Muscle of arm (tissue), 14 donors: ENCODE results near the gene ZNF620. TPM values are rescaled to one million over a fixed set of nuclear protein-coding genes. Genes with fewer than 3 reads are reported as not detected.
"Not testable (repeated sequence)": the region's sequence is repeated elsewhere in the genome, so short reads cannot be mapped to it uniquely, and the experiment has no call there.

Experiments used
- DNase-seq: peaks from one replicate; pipeline ENCODE4 v3.0.0-alpha.2; 2013
- long read RNA-seq, 11 donors: transcript quantifications; one replicate each; lab custom pipeline, GENCODE V29; 2026
- polyA plus RNA-seq, 12 donors: library from polyadenylated mRNA; unstranded; fragments of 120-200 nt; gene quantifications; one replicate each; pipeline ENCODE4 v1.2.1, GENCODE V29; 2013; ENCODE audit not compliant: insufficient read length in 12 of 12

The ZNF620 gene
- 1 to 10 TPM in 11 of 12 donors, not detected in 1; 2.7 to 4.3 (median 3.4) TPM for polyA plus RNA-seq
- long read RNA-seq, donor 1, partial matches to known transcripts = 0 of 1 reads
- long read RNA-seq, donor 1, other reads (novel, unspliced or antisense) = 0 of 1 reads
- long read RNA-seq, donor 2, partial matches to known transcripts = 0 of 2 reads
- long read RNA-seq, donor 2, other reads (novel, unspliced or antisense) = 0 of 2 reads
- long read RNA-seq, donor 3 = 0 reads
- long read RNA-seq, donor 4, partial matches to known transcripts = 0 of 1 reads
- long read RNA-seq, donor 4, other reads (novel, unspliced or antisense) = 0 of 1 reads
- long read RNA-seq, donor 5, partial matches to known transcripts = 0 of 1 reads
- long read RNA-seq, donor 5, other reads (novel, unspliced or antisense) = 0 of 1 reads
- long read RNA-seq, donor 6 = 0 reads
- long read RNA-seq, donor 7 = 0 reads
- long read RNA-seq, donor 8 = 0 reads
- long read RNA-seq, donor 9 = 0 reads
- long read RNA-seq, donor 10, partial matches to known transcripts = 0 of 1 reads
- long read RNA-seq, donor 10, other reads (novel, unspliced or antisense) = 0 of 1 reads
- long read RNA-seq, donor 11 = 0 reads

DNA sequence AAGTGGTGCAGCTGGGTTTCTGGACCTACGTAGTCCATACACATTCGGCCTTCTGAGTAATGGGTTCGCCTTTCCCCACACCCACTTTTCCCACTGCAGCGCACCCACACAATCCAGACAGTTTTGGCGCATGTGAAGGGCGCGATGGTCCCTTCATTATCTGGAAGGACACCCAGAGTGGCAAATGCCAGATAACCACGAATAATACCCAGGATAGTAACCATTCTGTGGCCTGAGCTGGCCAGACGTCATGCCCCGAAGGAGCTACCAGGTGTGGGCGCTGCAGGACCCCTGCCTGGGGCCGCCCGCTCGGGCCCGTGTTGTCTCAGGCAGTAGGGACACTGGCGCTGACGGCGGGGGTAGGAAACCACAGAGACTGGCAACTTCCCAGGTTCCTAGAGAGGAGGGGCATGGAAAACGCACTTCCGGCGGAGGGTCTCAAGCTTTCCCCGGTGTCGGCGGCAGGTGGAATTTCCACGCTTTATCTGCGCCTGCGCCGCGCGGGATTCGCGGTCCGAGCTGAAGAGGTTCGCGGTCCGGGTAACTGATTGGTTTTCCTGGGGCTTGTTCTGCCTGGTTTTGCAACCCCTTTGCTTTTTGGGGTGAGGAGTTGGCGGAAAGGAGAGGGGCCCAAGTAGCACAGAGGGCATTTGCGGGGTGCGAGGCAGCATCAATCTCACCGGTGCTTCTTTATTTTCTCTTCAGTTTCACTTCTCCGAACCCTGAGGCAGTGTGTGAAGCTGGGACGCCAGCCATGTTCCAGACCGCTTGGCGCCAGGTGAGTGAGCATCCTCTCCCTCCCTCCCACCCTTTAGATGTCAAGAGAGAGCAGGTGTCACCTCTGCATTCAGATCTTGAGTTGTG is at the start of gene ZNF620:
Gene ZNF620, plus strand, starts transcription at position 441 of the 864 bp plus-strand sequence. Its CDS starts 314 bp downstream, at position 755.
- peak; percentile 61 for DNase-seq

DNA sequence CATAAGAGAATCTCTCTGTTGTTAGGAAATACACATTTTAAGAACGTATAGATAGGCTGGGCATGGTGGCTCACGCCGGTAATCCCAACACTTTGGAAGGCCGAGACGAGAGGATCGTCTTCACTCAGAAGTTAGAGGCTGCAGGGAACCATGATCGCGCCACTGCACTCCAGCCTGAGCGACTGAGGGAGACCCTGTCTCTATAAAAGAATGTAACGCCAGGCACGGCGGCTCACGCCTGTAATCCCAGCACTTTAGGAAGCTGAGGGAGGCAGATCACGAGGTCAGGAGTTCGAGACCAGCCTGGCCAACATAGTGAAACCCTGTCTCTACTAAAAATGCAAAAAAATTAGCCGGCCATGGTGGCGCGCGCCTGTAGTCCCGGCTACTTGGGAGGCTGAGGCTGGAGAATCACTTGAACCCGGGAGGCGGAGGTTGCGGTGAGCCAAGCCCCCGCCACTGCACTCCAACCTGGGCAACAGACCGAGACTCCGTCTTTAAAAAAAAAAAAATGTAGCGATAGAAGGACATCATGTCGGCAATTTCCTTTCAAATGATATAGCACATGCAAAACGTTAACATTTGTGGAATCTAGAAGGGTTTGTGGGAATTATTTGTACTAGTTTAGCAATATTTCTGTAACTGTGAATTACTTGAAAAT is 49.4 kb upstream of the ZNF620 start:
- DNase-seq = no peak

DNA sequence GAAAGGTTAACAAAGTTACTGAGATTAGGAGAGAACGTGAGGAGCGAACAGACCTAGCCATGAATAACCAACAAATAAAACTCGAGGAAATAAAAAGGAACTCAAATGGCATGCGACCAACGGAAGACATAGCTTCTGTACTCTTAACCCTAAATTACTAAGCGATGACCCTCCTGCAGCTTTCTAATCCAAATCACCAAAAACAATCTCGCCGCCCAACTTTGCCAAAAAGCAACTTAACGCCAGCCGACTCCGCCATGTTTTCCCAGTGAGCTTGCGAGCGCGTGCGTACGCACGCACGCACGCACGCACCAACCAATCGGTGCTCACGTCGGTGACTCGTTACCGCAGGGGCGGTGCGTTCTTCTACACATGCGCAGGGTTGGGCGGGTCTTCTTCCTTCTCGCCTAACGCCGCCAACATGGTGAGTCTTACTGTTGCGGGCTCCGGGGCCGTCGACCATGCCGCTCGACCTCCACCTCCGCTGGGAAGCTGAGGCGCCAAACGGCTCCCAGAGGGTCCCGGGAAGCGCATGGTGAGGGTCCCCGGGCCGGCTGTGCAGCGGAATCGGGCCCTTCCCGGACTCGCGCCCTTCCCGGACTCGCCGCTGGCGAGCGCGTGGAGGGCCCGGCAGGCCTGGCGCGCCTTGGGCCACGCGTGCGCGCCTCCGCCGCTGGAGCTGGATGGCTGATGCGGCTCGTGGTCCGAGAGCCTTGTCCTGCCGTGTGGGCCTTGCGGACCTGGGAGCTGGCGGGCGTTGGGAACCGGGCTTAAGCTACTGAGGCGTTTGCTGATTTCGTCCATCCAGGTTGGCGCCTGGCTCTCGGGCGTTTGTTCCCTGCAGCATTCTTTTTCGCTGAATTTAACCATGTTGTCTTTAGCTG is 48.7 kb upstream of the ZNF620 start, which contains the start of gene RPL14:
Gene RPL14, plus strand, starts transcription at position 400 of the 884 bp plus-strand sequence. Its CDS starts 133 bp downstream, at position 533.
- DNase-seq = peak; percentile 98

DNA sequence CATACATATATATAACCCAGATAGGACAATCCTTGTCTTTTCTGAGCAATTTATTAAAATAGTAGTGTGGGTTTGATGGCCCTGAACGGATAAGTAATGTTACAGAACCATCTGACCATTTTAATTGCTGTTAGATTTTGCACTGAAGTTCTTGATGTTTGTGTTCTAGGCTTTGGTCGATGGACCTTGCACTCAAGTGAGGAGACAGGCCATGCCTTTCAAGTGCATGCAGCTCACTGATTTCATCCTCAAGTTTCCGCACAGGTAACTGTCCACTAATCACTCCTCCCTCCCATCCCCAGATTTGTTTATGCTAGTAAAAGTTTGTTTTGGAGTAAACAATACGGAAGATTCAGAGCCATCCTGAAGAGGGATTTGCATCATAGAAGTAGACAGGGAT is 47.4 kb upstream of the ZNF620 start:
- no peak for DNase-seq

DNA sequence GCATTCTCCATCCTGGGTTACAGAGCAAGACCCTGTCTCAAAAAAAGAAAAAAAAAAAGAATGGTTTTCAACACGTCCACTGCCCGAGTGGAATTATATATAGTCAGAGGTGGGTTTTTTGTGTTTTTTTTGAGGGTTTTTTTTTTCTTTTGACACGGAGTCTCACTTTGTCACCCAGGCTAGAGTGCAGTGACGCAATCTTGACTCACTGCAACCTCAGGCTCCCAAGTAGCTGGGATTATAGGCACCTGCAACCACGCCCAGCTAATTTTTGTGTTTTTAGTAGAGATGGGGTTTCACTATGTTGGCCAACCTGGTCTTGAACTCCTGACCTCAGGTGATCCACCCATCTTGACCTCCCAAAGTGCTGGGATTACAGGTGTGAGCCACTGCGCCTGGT is 45.4 kb upstream of the ZNF620 start:
- DNase-seq = not testable (repeated sequence)

DNA sequence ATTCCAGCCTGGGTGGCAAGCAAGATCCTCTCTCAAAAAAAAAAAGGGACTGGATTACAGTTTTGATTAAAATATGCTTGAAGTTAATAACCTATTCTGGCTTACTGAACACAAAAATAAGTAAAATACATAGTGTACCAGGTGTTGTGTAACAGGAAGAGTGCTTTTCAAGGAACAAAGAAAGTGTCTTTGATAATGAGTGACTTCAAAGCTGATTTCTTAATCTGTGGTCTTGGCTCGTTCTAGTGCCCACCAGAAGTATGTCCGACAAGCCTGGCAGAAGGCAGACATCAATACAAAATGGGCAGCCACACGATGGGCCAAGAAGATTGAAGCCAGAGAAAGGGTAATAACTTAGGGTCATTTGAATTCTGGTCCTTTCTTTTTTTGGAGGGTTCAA is 44.7 kb upstream of the ZNF620 start:
- DNase-seq = no peak

DNA sequence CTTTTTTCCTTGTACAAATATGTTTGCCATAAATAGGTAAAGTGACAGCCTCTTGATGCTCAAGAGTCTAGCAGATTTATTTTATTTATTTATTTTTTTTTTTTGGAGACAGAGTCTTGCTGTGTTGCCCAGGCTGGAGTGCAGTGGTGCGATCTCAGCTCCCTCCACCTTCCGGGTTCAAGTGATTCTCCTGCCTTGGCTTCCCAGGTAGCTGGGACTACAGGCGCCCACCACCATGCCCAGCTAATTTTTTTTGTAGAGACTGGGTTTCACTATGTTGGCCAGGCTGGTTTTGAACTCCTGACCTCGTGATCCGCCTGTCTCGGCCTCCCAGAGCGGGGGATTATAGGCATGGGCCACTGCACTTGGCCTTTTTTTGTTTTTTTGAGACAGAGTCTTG is 43.0 kb upstream of the ZNF620 start:
- not testable (repeated sequence) for DNase-seq

DNA sequence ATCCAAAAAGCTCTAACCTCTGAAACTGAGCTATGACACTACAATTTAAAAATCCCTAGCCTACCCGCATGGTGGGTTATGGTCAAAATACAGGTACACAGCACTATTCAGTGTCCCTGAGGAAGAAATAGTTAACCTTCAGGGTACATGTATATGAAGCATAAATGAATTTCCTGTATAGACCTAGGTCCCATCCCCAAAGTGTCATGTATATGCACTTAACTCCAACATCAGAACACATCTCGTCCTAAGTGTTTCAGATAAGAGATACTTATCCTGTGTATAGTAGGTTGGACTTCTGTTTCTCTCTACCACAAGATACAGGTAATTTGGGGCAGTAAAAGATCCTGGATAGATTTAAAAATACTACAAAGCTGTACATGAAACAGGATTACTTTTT is 42.3 kb upstream of the ZNF620 start:
- DNase-seq = no peak

DNA sequence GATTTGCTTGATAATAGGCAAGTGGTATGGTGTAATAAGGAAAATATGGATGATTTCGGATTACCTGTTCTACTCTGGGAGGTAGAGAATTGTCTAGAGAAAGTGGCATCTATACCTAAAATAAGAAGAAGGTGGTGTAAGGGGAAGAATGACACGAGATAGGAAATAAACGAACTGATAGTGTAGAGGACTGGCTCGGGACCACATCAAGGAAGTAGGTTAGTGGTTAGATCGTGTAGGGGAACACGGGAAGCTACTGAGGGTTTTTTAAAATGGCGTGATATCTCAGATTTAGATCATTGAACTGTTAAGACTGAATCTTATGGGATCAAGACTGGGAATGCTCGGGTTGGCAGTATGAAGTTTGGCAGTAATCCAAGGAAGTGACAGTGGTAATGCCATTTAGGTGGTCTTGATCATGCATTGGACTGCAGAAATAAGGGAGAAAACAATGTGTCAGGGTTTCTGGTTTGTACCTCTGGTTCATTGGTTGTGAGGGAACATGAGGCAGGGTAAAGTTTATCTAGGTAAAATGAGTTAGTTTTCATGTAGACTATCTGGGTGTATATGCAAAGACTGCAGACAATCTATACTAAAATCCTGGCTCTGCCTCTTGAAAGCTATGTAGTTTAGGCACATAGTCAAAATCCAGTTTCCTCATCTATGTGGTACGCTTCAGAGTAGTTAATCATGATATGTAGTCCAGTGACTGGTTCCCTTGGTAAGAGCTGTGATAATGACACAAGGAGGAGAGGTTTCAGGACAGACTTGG is 41.3 kb upstream of the ZNF620 start:
- no peak for DNase-seq

DNA sequence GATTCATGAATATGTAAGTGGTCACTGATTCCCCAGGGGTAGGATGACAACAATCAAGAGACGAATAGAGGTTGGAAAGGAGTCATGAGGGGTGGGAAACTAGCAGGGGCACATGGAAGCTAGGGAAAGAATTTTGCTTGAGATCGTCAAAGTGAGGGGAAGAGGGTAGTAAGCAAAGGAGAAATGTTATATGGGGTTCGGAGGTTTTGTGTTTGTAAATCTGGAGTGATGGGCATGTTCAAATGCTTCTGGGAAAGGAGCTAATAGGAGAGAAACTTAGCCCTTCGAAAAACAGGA is 40.8 kb upstream of the ZNF620 start:
- DNase-seq = no peak

DNA sequence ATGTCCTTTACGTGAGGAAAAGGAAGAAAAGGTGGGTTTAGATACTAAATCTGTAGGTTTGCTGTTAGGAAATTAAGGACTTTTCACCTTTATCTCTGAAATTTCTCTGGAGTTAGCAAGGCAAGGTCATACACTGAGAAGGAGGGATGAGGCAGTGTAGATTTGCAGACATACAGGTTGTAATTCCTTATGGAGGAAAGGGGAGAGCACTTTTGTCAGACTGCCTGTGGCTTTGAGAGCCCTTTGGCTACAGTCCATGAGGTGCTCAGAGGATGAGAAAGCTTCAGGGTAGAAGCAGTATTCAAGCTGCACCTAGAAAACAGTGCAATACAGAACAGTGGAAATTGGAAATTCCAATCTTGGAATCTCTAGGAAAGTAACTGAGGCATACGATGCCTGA is 40.4 kb upstream of the ZNF620 start:
- no peak for DNase-seq

DNA sequence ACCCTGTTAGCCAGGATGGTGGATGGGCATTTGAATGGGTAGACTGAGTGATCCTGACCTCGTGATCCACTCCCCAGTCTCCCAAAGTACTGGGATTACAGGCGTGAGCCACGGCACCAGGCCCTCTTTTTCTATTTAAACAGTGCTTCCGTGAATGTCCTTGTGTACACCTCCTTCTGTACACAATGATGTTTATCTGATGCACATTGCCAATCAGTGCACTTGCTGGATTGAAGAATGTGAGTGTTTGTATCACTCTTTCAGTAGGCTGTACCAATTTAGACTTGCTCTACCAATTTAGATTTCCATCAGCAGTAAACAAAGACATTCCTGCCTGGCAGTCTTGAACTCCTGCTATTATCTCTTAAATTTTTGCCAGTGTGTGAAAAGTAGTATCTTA is 37.8 kb upstream of the ZNF620 start:
- DNase-seq = no peak

DNA sequence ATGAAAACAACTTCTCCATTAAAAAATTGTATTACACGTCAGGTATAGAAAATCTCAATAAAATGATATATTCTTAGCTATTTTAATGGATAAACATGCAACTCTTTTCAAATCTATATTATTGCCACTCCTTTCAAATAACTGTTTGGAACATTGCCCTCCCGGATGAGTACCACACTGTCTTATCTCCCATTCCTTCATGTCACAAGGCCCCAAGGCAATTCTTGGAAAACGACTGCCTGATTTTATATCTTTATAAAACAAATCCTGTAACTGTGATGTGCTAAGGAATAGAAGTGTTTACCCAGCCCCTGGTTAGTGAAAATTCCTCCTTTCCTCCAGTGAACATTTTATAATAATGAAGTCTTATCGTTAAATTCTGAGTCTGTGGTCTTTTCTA is 35.1 kb upstream of the ZNF620 start:
- DNase-seq = no peak

DNA sequence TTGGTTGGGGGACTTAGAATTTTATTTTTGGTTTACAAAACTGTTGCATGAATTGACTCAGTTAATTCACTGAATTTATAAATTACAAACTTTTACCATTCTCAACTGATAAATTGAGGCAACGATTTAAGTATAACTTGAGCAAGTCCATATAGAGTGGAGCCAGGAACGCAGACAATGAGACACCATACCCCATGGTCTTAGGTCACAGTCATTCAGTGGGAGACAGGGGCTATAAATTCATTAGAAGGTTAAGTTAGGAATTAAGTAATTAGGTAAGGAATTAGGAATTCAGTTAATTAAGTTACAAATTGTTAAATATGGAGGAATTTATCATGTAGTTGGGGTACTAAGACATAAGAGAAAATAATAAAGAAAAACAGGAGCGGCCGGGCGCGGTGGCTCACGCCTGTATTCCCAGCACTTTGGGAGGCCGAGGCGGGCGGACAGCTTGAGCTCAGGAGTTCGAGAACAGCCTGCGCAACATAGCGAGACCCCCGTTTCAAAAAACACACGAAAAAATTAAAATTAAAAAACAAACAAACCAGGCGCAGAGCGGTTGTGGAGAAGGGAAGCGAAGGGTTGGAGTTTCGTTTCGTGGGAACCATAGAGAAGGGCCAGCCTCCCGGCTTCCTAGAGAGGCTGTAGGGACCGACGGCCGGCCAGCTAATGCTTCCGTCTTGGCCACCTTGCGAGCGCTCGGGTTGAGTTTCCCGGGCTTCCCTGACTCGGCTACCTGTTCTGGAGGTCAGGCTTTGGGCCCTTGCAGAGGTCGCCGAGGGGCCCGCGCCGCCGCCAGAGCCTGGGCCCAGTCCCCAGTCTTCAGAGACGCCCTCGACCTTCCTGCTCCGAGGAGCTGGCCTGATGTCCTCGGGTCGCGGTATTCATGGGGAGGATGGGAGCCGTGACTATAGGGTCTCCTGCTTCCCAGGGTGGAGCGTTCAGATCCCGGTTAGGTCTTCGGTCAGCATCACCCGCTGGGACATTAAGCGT is 29.1 kb upstream of the ZNF620 start, which contains the start of gene ZNF619:
Gene ZNF619, plus strand, starts transcription at position 645 of the 993 bp plus-strand sequence. CDS start 858 bp downstream, outside the sequence.
- peak; percentile 86 for DNase-seq

DNA sequence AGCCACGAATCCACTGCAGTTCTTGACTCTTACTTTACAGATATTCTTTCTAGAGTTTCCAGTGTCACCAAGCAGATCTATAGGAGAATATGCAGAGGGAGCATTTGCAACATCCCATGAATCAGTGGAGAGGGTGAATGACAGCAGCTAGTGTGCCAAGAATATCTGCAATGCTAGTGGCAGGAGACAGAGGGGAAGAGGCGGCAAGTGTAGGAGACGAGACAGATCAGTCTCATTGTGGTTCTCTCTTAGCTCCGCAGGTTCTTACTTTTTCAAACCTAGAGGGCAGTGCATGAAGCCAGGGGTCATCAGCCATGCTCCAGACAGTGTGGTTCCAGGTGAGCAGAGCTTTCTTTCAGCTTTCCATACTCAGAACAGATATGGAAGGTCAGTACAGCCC is 28.2 kb upstream of the ZNF620 start:
- DNase-seq = no peak

DNA sequence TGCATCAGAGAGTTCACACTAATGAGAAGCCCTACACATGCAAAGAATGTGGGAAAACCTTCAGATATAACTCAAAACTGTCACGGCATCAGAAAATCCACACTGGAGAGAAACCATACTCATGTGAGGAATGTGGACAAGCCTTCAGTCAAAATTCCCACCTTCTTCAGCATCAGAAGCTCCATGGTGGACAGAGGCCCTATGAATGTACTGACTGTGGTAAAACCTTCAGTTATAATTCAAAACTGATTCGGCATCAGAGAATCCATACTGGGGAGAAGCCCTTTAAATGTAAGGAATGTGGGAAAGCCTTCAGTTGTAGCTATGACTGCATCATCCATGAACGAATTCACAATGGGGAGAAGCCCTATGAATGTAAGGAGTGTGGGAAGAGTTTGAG is 18.7 kb upstream of the ZNF620 start:
- DNase-seq = no peak

DNA sequence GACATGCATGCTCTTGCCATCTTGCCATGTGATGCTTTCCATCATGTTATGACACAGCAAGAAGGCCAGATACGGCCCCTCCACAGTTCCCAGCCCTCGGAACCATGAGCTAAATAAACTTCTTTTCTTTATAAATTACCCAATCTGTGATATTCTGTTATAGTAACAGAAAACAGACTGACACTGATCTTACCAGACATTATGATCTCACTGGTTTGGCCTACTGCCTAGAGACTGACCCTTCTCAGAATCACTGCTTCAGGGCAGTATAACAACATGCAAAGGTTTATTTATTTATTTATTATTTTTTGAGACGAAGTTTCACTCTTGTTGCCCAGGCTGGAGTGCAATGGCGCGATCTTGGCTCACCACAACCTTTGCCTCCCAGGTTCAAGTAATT is 14.9 kb upstream of the ZNF620 start:
- no peak for DNase-seq

DNA sequence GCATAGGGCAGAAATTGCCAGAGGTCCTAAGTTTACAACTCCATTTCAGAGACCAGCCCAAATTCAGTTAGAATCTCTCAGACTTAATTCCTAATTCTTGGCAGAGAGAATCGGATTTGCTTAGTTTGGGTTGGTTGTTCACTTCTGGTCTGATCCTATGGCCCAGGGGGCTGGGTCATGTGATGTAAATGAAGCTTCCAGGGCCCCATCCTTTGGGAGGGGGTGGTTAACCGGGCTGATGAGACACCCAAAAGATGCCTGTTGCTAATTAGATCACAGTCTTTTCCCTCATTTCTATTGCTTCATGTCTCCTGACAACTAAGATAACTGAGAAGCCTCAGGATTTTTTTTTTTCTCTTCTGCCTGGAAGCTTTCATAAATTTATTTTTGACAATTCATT is 11.1 kb upstream of the ZNF620 start:
- no peak for DNase-seq

DNA sequence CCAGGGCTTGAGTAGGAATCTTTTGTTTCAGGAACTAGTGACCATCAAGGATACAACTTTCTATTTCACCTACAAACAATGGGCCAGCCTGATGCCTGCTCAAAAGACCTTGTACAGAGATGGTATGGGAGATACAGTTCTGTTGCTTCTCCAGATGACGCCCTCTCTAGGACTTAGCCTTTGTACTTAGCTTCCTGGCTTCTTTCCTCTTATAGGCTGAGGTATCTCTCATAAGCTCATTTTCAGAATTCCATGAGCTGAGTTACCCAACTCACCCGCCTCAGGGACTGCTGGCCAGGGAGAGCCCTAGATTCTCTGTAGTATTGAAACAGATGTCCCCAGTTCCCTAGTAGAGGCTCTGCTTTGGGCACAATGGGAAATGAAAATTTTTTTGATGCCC is 8.6 kb upstream of the ZNF620 start:
- no peak for DNase-seq
